Stimulated activated CD4-positive, alpha-beta T cell treated with anti-CD3 and anti-CD28 coated beads, Interleukin-2, amount 100 ng/mL, for 48 hours (primary cell): Measurements from ENCODE around the gene XRCC1.
A peak's percentile ranks its signal among the peaks of the same experiment; 100 is the strongest.
"Not testable (repeated sequence)": the region's sequence is repeated elsewhere in the genome, so short reads cannot be mapped to it uniquely, and the experiment has no call there.

ENCODE experiments used
- DNase-seq, 2 donors: peaks; one replicate each; pipeline ENCODE4 v3.0.0-alpha.2; 2020

XRCC1 gene

GRCh38 chr19:43598445-43599240 is 23.3 kb upstream of the XRCC1 start:
- no peak for DNase-seq

GRCh38 chr19:43597876-43598275 is 22.5 kb upstream of the XRCC1 start:
- no peak for DNase-seq

- no peak for DNase-seq
Measured at GRCh38 chr19:43596842-43597461, 21.6 kb upstream of the XRCC1 start.

GRCh38 chr19:43595999-43596841 is 20.9 kb upstream of the XRCC1 start, which contains the start of the genes IRGQ and ZNF576:
Gene IRGQ, minus strand, starts transcription at chr19:43596134. Its CDS starts 796 bp downstream, at chr19:43595338.
Gene ZNF576, plus strand, starts transcription at chr19:43596595. Its CDS starts 514 bp downstream, at chr19:43597109.
- peak; percentile 100 for DNase-seq

- no peak for DNase-seq
Measured at GRCh38 chr19:43595605-43595998, 20.3 kb upstream of the XRCC1 start.

- DNase-seq, result peak; percentile 54 to 68
Measured at GRCh38 chr19:43594710-43595604, 19.6 kb upstream of the XRCC1 start.

- no peak for DNase-seq
Measured at GRCh38 chr19:43594081-43594697, 18.9 kb upstream of the XRCC1 start.

- no peak for DNase-seq
Measured at GRCh38 chr19:43592800-43593350, 17.5 kb upstream of the XRCC1 start.

- no peak for DNase-seq
Measured at GRCh38 chr19:43591904-43592772, 16.8 kb upstream of the XRCC1 start.

GRCh38 chr19:43589678-43590077 is 14.4 kb upstream of the XRCC1 start:
- no peak for DNase-seq

- DNase-seq, result no peak
Measured at GRCh38 chr19:43589277-43589676, 13.9 kb upstream of the XRCC1 start.

- not testable (repeated sequence) for DNase-seq
Measured at GRCh38 chr19:43587029-43587428, 11.7 kb upstream of the XRCC1 start.

GRCh38 chr19:43586346-43586745 is 11.0 kb upstream of the XRCC1 start:
- DNase-seq, result no peak

- no peak for DNase-seq
Measured at GRCh38 chr19:43584484-43584883, 9.2 kb upstream of the XRCC1 start.

GRCh38 chr19:43582495-43582894 is 7.2 kb upstream of the XRCC1 start:
- DNase-seq, result no peak

- no peak for DNase-seq
Measured at GRCh38 chr19:43581467-43581866, 6.1 kb upstream of the XRCC1 start.

- DNase-seq, result no peak
Measured at GRCh38 chr19:43578787-43579186, 3.5 kb upstream of the XRCC1 start.

GRCh38 chr19:43575955-43576878 is 890 bp upstream of the XRCC1 start:
- no peak for DNase-seq

- DNase-seq, result no peak
Measured at GRCh38 chr19:43574424-43575155, 737 bp downstream of the XRCC1 start.
